SJSA1 (cell line): ENCODE measurements around the gene XRCC6. TPM values are rescaled to one million over a fixed set of nuclear protein-coding genes. Genes with fewer than 3 reads are reported as not detected.

Experiments used
- DNase-seq, 2 experiments: peaks; one replicate each; pipeline ENCODE4 v3.0.0-alpha.2; 2015 to 2020; ENCODE audit warnings: low spot score in 2 of 2, low read depth in 1 of 2
- H3K27ac ChIP-seq: fragments of 250-450 bp; sonication (Bioruptor Pico); 2 replicates; pipeline ENCODE4 v1.5.1; 2020; ENCODE audit warnings: mild to moderate bottlenecking, moderate library complexity
- H3K27me3 ChIP-seq: fragments of 250-450 bp; sonication (Bioruptor Pico); replicated peaks from 2 replicates; pipeline ENCODE4 v1.5.1; 2020; ENCODE audit warnings: mild to moderate bottlenecking, moderate library complexity
- H3K36me3 ChIP-seq: fragments of 250-450 bp; sonication (Bioruptor Pico); 2 replicates; pipeline ENCODE4 v1.5.1; 2020; ENCODE audit warnings: mild to moderate bottlenecking
- H3K4me1 ChIP-seq: fragments of 250-450 bp; sonication (Bioruptor Pico); replicated peaks from 2 replicates; pipeline ENCODE4 v1.6.1; 2021; ENCODE audit warnings: mild to moderate bottlenecking
- H3K4me3 ChIP-seq: fragments of 250-450 bp; sonication (Bioruptor Pico); 2 replicates; pipeline ENCODE4 v1.5.1; 2020; ENCODE audit warnings: mild to moderate bottlenecking
- H3K9me3 ChIP-seq: fragments of 250-450 bp; sonication (Bioruptor Pico); replicated peaks from 2 replicates; pipeline ENCODE4 v1.5.1; 2020; ENCODE audit warnings: mild to moderate bottlenecking
- total RNA-seq: library from RNA; depleted of rRNA; stranded (reverse); fragments of >200 nt; shearing (Covaris generic); gene quantifications from 2 replicates; pipeline ENCODE4 v1.2.3, GENCODE V29; 2014; rRNA removed

Gene XRCC6
- total RNA-seq, 1 experiment from 2014 or later: 624 TPM

- Histone ChIP-seq H3K27me3 (no peaks in the 10 kb centered on the region), H3K4me1 (peaks cover 32% of the 10 kb centered on the region), H3K9me3 (no peaks in the 10 kb centered on the region), H3K27ac (peak within 1 kb of the TSS; percentile 84), H3K4me3 (peak within 1 kb of the TSS; percentile 62), H3K36me3 (peaks cover 23% of the 10 kb centered on the region)
- peak; percentile 84 to 93 for DNase-seq
Observed at GRCh38 chr22:41688365-41689211, 67.5 kb downstream of the XRCC6 start, which contains the start of gene SNU13. SNU13 (minus strand) TSS chr22:41688867; CDS start chr22:41688796, 71 bp downstream.

GRCh38 chr22:41690476-41690875, 69.4 kb downstream of the XRCC6 start:
- Histone ChIP-seq H3K27ac (no peak overlapping the region), H3K4me1 (peaks cover 18% of the 10 kb centered on the region; the same call in 1 of the 2 replicates), H3K36me3 (peaks cover 23% of the 10 kb centered on the region), H3K4me3 (no peak overlapping the region), H3K9me3 (no peaks in the 10 kb centered on the region), H3K27me3 (no peaks in the 10 kb centered on the region)
- no peak for DNase-seq

GRCh38 chr22:41695211-41695610, 74.1 kb downstream of the XRCC6 start:
- Histone ChIP-seq H3K9me3 (no peaks in the 10 kb centered on the region), H3K4me1 (peaks cover 14% of the 10 kb centered on the region), H3K4me3 (no peak overlapping the region), H3K27ac (no peak overlapping the region), H3K36me3 (peaks cover 24% of the 10 kb centered on the region), H3K27me3 (no peaks in the 10 kb centered on the region)
- DNase-seq: no peak

- no peak for DNase-seq
- Histone ChIP-seq H3K4me1 (peaks cover 14% of the 10 kb centered on the region), H3K9me3 (no peaks in the 10 kb centered on the region), H3K27ac (peak overlapping the region; percentile 61), H3K27me3 (no peaks in the 10 kb centered on the region), H3K36me3 (peaks cover 20% of the 10 kb centered on the region), H3K4me3 (no peak overlapping the region)
Observed at GRCh38 chr22:41696703-41697102, 75.6 kb downstream of the XRCC6 start.

GRCh38 chr22:41697126-41697775, 76.2 kb downstream of the XRCC6 start:
- peaks cover 14% of the 10 kb centered on the region for H3K4me1 ChIP-seq
- peak; percentile 94 to 95 for DNase-seq
- H3K27ac ChIP-seq: peak overlapping the region; percentile 61
- no peaks in the 10 kb centered on the region for H3K9me3 ChIP-seq
- H3K27me3 ChIP-seq: no peaks in the 10 kb centered on the region
- peaks cover 20% of the 10 kb centered on the region for H3K36me3 ChIP-seq
- no peak overlapping the region for H3K4me3 ChIP-seq

- Histone ChIP-seq H3K4me3 (no peak within 1 kb of the TSS), H3K4me1 (peaks cover 14% of the 10 kb centered on the region), H3K9me3 (no peaks in the 10 kb centered on the region), H3K27ac (no peak within 1 kb of the TSS), H3K27me3 (no peaks in the 10 kb centered on the region), H3K36me3 (peaks cover 6% of the 10 kb centered on the region)
- no peak for DNase-seq
Observed at GRCh38 chr22:41699264-41700107, 78.4 kb downstream of the XRCC6 start, which contains the start of gene MEI1. MEI1 (plus strand) TSS chr22:41699503; CDS start chr22:41699539, 36 bp downstream.

GRCh38 chr22:41700108-41700364, 78.9 kb downstream of the XRCC6 start:
- Histone ChIP-seq H3K4me1 (peaks cover 14% of the 10 kb centered on the region), H3K27me3 (no peaks in the 10 kb centered on the region), H3K36me3 (peaks cover 6% of the 10 kb centered on the region; the same call in 1 of the 2 replicates), H3K27ac (no peak overlapping the region), H3K9me3 (no peaks in the 10 kb centered on the region), H3K4me3 (no peak overlapping the region)
- no peak for DNase-seq

GRCh38 chr22:41702763-41703162, 81.7 kb downstream of the XRCC6 start:
- H3K9me3 ChIP-seq: no peaks in the 10 kb centered on the region
- no peak for DNase-seq
- H3K27ac ChIP-seq: no peak overlapping the region
- no peak overlapping the region for H3K4me3 ChIP-seq
- H3K27me3 ChIP-seq: no peaks in the 10 kb centered on the region
- H3K4me1 ChIP-seq: peaks cover under 1% of the 10 kb centered on the region; the same call in 1 of the 2 replicates
- H3K36me3 ChIP-seq: no peaks in the 10 kb centered on the region

GRCh38 chr22:41709341-41709740, 88.2 kb downstream of the XRCC6 start:
- no peak overlapping the region for H3K27ac ChIP-seq
- H3K4me1 ChIP-seq: no peaks in the 10 kb centered on the region
- no peak for DNase-seq

GRCh38 chr22:41713004-41713403, 91.9 kb downstream of the XRCC6 start:
- Histone ChIP-seq H3K4me1 (no peaks in the 10 kb centered on the region), H3K27ac (no peak overlapping the region), H3K27me3 (no peaks in the 10 kb centered on the region), H3K9me3 (no peaks in the 10 kb centered on the region), H3K4me3 (no peak overlapping the region), H3K36me3 (no peaks in the 10 kb centered on the region)
- DNase-seq: no peak

More at GRCh38 chr22:41709341-41709740, 88.2 kb downstream of the XRCC6 start:
- H3K27me3 ChIP-seq: no peaks in the 10 kb centered on the region
- H3K4me3 ChIP-seq: no peak overlapping the region
- H3K9me3 ChIP-seq: no peaks in the 10 kb centered on the region
- H3K36me3 ChIP-seq: no peaks in the 10 kb centered on the region

Other genes with a start within 250 kb of the XRCC6 start
- 7.4 and 9.4 TPM in 2 replicates for gene TEF, start 239.4 kb upstream of the XRCC6 start, total RNA-seq
- gene TOB2, start 174.5 kb upstream of the XRCC6 start, total RNA-seq: 13.0 and 17.9 TPM in 2 replicates
- gene PHF5A, start 152.6 kb upstream of the XRCC6 start, total RNA-seq: 80.7 and 87.9 TPM in 2 replicates
- gene ACO2, start 152.2 kb upstream of the XRCC6 start, total RNA-seq: 48.1 and 71.1 TPM in 2 replicates
- 14.8 and 16.6 TPM in 2 replicates for gene POLR3H, start 76.8 kb upstream of the XRCC6 start, total RNA-seq
- not detected in 2 replicates for gene CSDC2, start 60.3 kb upstream of the XRCC6 start, total RNA-seq
- 23.3 and 27.0 TPM in 2 replicates for gene PMM1, start 31.5 kb upstream of the XRCC6 start, total RNA-seq
- 12.2 and 33.3 TPM in 2 replicates for gene DESI1, start 252 bp upstream of the XRCC6 start, total RNA-seq
- gene SNU13, start 67.6 kb downstream of the XRCC6 start, total RNA-seq: 109 and 179 TPM in 2 replicates
- gene MEI1, start 78.2 kb downstream of the XRCC6 start, total RNA-seq: 0.08 TPM in 1 of 2 replicates, not detected in the other
- 10.6 and 28.6 TPM in 2 replicates for gene CCDC134, start 179.4 kb downstream of the XRCC6 start, total RNA-seq
- 18.0 and 19.7 TPM in 2 replicates for gene SREBF2, start 211.8 kb downstream of the XRCC6 start, total RNA-seq